ENCODE data around the gene MAP3K8. TPM values are rescaled to one million over a fixed set of nuclear protein-coding genes. Genes with fewer than 3 reads are reported as not detected.
"Not testable (repeated sequence)": the region's sequence is repeated elsewhere in the genome, so short reads cannot be mapped to it uniquely, and the experiment has no call there.

MAP3K8 gene
- polyA plus RNA-seq, 4 donors: 7.5 to 14.8 (median 9.0) TPM

GRCh38 chr10:30422151-30422695, 11.8 kb upstream of the MAP3K8 start:
- no peak for DNase-seq (ENCODE audit: low read depth in 4 of 4, low spot score in 3 of 4)

GRCh38 chr10:30422981-30423654, 10.9 kb upstream of the MAP3K8 start:
- peak in 2 of 4 donors; percentile 48 to 69 for DNase-seq (ENCODE audit: low read depth in 4 of 4, low spot score in 3 of 4)

- not testable (repeated sequence) for DNase-seq (ENCODE audit: low read depth in 4 of 4, low spot score in 3 of 4)
These were observed 10.2 kb upstream of the MAP3K8 start for GRCh38 chr10:30423655-30424275.

- no peak for DNase-seq (ENCODE audit: low read depth in 4 of 4, low spot score in 3 of 4)
These were observed 8.5 kb upstream of the MAP3K8 start for GRCh38 chr10:30425336-30426075.

GRCh38 chr10:30430544-30431298, 3.3 kb upstream of the MAP3K8 start:
- DNase-seq (ENCODE audit: low read depth in 4 of 4, low spot score in 3 of 4): no peak

- no peak for DNase-seq (ENCODE audit: low read depth in 4 of 4, low spot score in 3 of 4)
These were observed 2.5 kb upstream of the MAP3K8 start for GRCh38 chr10:30431435-30431911.

- no peak for DNase-seq (ENCODE audit: low read depth in 4 of 4, low spot score in 3 of 4)
These were observed 1.2 kb upstream of the MAP3K8 start for GRCh38 chr10:30432622-30433305.

GRCh38 chr10:30433306-30433729, 666 bp upstream of the MAP3K8 start:
- peak in 2 of 4 donors; percentile 61 for DNase-seq (ENCODE audit: low read depth in 4 of 4, low spot score in 3 of 4)

- peak in 1 of 4 donors; percentile 55 for DNase-seq (ENCODE audit: low read depth in 4 of 4, low spot score in 3 of 4)
These were observed 489 bp downstream of the MAP3K8 start for GRCh38 chr10:30434273-30435072.

- DNase-seq (ENCODE audit: low read depth in 4 of 4, low spot score in 3 of 4): no peak
These were observed 1.1 kb downstream of the MAP3K8 start for GRCh38 chr10:30435073-30435422.

GRCh38 chr10:30435499-30436167, 1.6 kb downstream of the MAP3K8 start:
- DNase-seq (ENCODE audit: low read depth in 4 of 4, low spot score in 3 of 4): not testable (repeated sequence)

GRCh38 chr10:30436191-30436611, 2.2 kb downstream of the MAP3K8 start:
- no peak for DNase-seq (ENCODE audit: low read depth in 4 of 4, low spot score in 3 of 4)

GRCh38 chr10:30436671-30437030, 2.7 kb downstream of the MAP3K8 start:
- no peak for DNase-seq (ENCODE audit: low read depth in 4 of 4, low spot score in 3 of 4)

- no peak for DNase-seq (ENCODE audit: low read depth in 4 of 4, low spot score in 3 of 4)
These were observed 3.3 kb downstream of the MAP3K8 start for GRCh38 chr10:30437031-30437841.

GRCh38 chr10:30438021-30438850, 4.3 kb downstream of the MAP3K8 start:
- DNase-seq (ENCODE audit: low read depth in 4 of 4, low spot score in 3 of 4): no peak

- DNase-seq (ENCODE audit: low read depth in 4 of 4, low spot score in 3 of 4): no peak
These were observed 5.9 kb downstream of the MAP3K8 start for GRCh38 chr10:30439931-30440330.

- DNase-seq (ENCODE audit: low read depth in 4 of 4, low spot score in 3 of 4): no peak
These were observed 8.1 kb downstream of the MAP3K8 start for GRCh38 chr10:30442019-30442606.

All from left renal pelvis (tissue), 4 donors.